ENCODE measurements around the gene SOST.

SOST gene

DNA sequence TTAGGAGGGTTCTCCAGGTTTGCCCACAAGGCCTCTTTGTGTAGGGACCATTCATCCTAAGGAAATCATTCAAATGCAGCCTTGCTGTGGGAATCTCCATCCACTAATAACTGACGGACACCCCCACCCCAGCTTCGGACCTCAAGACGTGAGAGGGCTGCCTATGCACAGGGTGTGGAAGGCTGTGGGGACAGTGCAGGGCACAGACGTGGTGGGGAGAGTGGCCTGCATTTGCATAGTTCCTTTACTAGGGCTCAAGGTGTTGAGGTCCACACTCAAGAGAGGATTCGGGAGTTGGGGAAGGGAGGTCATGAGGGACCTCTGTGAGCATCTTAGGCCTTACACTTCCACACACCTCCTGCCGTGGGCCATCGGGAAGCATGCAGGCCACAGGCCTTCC lies 10.4 kb upstream of the SOST start:
- no peaks in the 10 kb centered on the region; the same call in 1 of the 2 replicates for H3K36me3 ChIP-seq (ENCODE audit: control insufficient read depth, insufficient read depth, low read length)
- H3K4me3 ChIP-seq (replicated peaks; ENCODE audit: low read depth, low read length) = no peak overlapping the region
- TF ChIP-seq, protein P1, sequence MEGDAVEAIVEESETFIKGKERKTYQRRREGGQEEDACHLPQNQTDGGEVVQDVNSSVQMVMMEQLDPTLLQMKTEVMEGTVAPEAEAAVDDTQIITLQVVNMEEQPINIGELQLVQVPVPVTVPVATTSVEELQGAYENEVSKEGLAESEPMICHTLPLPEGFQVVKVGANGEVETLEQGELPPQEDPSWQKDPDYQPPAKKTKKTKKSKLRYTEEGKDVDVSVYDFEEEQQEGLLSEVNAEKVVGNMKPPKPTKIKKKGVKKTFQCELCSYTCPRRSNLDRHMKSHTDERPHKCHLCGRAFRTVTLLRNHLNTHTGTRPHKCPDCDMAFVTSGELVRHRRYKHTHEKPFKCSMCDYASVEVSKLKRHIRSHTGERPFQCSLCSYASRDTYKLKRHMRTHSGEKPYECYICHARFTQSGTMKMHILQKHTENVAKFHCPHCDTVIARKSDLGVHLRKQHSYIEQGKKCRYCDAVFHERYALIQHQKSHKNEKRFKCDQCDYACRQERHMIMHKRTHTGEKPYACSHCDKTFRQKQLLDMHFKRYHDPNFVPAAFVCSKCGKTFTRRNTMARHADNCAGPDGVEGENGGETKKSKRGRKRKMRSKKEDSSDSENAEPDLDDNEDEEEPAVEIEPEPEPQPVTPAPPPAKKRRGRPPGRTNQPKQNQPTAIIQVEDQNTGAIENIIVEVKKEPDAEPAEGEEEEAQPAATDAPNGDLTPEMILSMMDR (IDR thresholded peaks at IDR 0.05; ENCODE audit: insufficient read depth, low read length, poor library complexity, severe bottlenecking) = no peak
- no peak for DNase-seq (ENCODE audit: extremely low read depth, insufficient read length)
- no peaks in the 10 kb centered on the region for H3K27me3 ChIP-seq (replicated peaks; ENCODE audit: control insufficient read depth, insufficient read depth, low read length)

DNA sequence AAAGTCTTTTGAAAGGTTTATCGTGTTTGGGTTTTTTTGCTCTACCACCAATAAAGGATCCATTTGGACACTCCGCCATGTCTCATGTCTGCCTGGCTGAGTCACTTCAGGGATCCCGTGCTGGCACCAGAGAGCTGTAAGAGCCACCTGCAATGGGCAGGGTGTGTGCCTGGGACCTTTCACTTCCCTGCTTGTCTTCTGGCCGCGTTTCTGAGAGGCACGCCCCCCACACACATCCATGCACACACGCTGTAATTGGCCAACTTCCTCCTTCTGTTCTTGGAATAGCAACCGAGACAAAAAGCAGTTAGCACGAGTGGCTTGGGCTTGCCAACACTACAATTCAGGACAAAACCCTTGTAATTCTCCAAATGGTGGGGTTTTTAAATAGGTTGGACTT lies 9.8 kb upstream of the SOST start:
- H3K36me3 ChIP-seq (ENCODE audit: control insufficient read depth, insufficient read depth, low read length) = no peaks in the 10 kb centered on the region; the same call in 1 of the 2 replicates
- no peak overlapping the region for H3K4me3 ChIP-seq (replicated peaks; ENCODE audit: low read depth, low read length)
- TF ChIP-seq, protein P1 (IDR thresholded peaks at IDR 0.05; ENCODE audit: insufficient read depth, low read length, poor library complexity, severe bottlenecking) = no peak
- H3K27me3 ChIP-seq (replicated peaks; ENCODE audit: control insufficient read depth, insufficient read depth, low read length) = no peaks in the 10 kb centered on the region
- no peak for DNase-seq (ENCODE audit: extremely low read depth, insufficient read length)

DNA sequence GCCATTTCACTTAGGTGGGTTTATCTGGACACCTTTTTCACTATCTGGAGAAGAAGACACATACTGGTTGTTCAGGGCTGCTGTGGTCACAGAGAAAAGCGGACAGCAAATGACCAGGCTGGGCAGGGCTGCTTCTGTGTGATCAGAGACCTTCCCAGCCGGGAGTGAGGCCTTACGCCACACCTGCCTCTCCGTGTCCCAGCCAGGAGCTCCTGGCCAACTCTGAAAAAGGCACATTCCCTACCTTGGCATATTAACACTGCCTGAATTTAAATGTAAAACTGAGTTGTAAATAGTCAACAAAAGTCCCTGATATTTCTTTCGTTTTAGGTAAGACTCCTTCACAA lies 9.1 kb upstream of the SOST start:
- no peaks in the 10 kb centered on the region; the same call in 1 of the 2 replicates for H3K36me3 ChIP-seq (ENCODE audit: control insufficient read depth, insufficient read depth, low read length)
- TF ChIP-seq, protein P1 (IDR thresholded peaks at IDR 0.05; ENCODE audit: insufficient read depth, low read length, poor library complexity, severe bottlenecking) = no peak
- no peak for DNase-seq (ENCODE audit: extremely low read depth, insufficient read length)
- H3K27me3 ChIP-seq (replicated peaks; ENCODE audit: control insufficient read depth, insufficient read depth, low read length) = no peaks in the 10 kb centered on the region
- H3K4me3 ChIP-seq (replicated peaks; ENCODE audit: low read depth, low read length) = no peak overlapping the region

DNA sequence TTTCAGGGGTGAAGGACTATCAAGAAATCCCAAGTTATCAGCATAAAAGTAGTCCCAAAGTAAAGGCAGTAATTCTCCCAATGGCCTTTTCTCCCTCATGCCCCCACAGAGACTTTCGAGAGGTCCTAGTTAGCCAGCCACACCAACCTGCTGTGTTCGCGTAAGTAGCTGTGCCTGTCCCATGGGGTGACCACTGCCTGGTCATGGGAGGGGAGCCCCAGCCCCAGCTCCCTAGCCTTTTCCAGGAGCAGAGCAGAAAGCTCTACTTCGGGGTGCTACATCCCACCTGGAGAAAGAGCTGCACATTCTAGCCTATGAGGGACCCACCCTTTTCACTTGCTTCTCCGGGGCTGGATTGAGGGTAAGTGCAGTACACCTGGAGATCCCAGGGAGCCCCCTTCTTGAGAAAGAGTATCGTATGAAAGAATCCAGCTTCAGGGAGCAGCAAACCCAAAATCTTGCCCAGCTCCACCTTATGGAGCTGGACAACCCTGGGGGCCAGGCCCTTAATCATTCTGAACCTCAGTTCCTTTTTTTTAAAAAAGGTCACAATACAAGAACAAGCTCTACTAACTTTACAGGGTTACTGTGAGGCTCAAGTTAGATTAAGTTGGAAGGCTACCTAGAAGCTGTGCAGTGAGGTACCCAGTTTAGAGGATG lies 8.6 kb upstream of the SOST start:
- TF ChIP-seq, protein P1 (IDR thresholded peaks at IDR 0.05; ENCODE audit: insufficient read depth, low read length, poor library complexity, severe bottlenecking) = no peak
- no peaks in the 10 kb centered on the region for H3K36me3 ChIP-seq (ENCODE audit: control insufficient read depth, insufficient read depth, low read length)
- no peak overlapping the region for H3K4me3 ChIP-seq (replicated peaks; ENCODE audit: low read depth, low read length)
- no peaks in the 10 kb centered on the region; the same call in 1 of the 2 replicates for H3K27me3 ChIP-seq (replicated peaks; ENCODE audit: control insufficient read depth, insufficient read depth, low read length)
- no peak for DNase-seq (ENCODE audit: extremely low read depth, insufficient read length)

DNA sequence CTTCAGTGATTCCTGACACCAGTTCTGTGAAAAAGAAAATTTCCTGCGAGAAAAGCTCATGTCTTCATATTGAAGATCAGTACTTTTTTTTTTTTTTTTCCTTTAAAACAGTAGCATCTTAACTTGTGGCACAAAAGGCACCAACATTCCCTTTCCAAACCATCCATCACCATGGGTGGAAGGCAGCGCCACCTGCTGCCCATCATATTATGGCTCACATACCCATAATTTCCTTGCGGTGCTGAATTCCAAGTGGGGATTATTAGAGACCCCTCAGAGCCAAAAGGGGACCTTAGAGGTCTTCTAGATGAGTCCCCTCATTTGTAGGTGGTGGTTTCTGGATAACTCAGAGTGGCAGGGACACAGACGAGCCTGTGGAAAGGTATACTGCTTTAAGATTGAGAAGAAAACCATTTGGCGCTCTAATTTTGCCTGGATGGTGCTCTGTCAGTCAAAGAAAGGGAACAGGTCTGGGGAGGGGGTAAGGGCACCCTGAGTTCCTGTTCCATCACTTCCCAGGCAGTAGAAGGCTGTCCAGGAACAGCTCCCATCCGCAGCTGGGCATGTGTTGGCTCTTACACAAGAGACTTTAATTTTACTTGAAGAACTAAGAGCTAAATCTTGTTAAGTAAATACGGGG lies 7.9 kb upstream of the SOST start:
- no peaks in the 10 kb centered on the region for H3K36me3 ChIP-seq (ENCODE audit: control insufficient read depth, insufficient read depth, low read length)
- TF ChIP-seq, protein P1 (IDR thresholded peaks at IDR 0.05; ENCODE audit: insufficient read depth, low read length, poor library complexity, severe bottlenecking) = peak; percentile 80
- no peak for DNase-seq (ENCODE audit: extremely low read depth, insufficient read length)
- H3K27me3 ChIP-seq (replicated peaks; ENCODE audit: control insufficient read depth, insufficient read depth, low read length) = no peaks in the 10 kb centered on the region; the same call in 1 of the 2 replicates
- H3K4me3 ChIP-seq (replicated peaks; ENCODE audit: low read depth, low read length) = no peak overlapping the region
